Activated CD4-positive, alpha-beta T cell treated with anti-CD3 and anti-CD28 coated beads for 24 hours (primary cell): ENCODE data around the gene FYB1.

Experiments
- DNase-seq, 2 donors: peaks; one replicate each; pipeline ENCODE4 v3.0.0-alpha.2; 2020; ENCODE audit warnings: low read depth in 2 of 2

FYB1 gene

GRCh38 chr5:39055768-39056398 is 163.5 kb downstream of the FYB1 start:
- no peak for DNase-seq
